ENCODE measurements around the gene ZNF264. TPM values are rescaled to one million over a fixed set of nuclear protein-coding genes. Genes with fewer than 3 reads are reported as not detected.

The ZNF264 gene
- polyA plus RNA-seq (2013, experiment 1 of 4) = 11.2 TPM
- 12.6 TPM for polyA plus RNA-seq (2013, experiment 2 of 4)
- polyA plus RNA-seq (2013, experiment 3 of 4) = 7.8 TPM
- 9.7 TPM for polyA plus RNA-seq (2013, experiment 4 of 4)

GRCh38 chr19:57191141-57192076 is at the start of gene ZNF264:
Gene ZNF264 (plus strand): TSS chr19:57191500. CDS start chr19:57191914, 414 bp downstream.
- H3K4me3 ChIP-seq (ENCODE audit: insufficient read depth, low read depth, low read length) = peak within 1 kb of the TSS; percentile 94
- H3K4me1 ChIP-seq (ENCODE audit: control insufficient read depth, insufficient read depth, low read length) = peaks cover 6% of the 10 kb centered on the region
- H3K27me3 ChIP-seq (ENCODE audit: control insufficient read depth, insufficient read depth, low read length, poor library complexity, severe bottlenecking) = no peaks in the 10 kb centered on the region
- peaks cover 9% of the 10 kb centered on the region for H3K9me3 ChIP-seq (ENCODE audit: control insufficient read depth, low read length)
- no peak within 1 kb of the TSS for H3K27ac ChIP-seq (ENCODE audit: insufficient read depth, low read depth, low read length, poor library complexity, severe bottlenecking)
- 5% methylated on average over 81 of the region's 81 CpGs for WGBS, 2 experiments
- H3K36me3 ChIP-seq (ENCODE audit: control insufficient read depth, insufficient read depth, low read length) = peaks cover 25% of the 10 kb centered on the region

- no peaks in the 10 kb centered on the region for H3K4me1 ChIP-seq (ENCODE audit: control insufficient read depth, insufficient read depth, low read length)
- H3K9me3 ChIP-seq (ENCODE audit: control insufficient read depth, low read length) = peaks cover 7% of the 10 kb centered on the region
- WGBS, 2 experiments = 86% methylated on average over 4 of the region's 4 CpGs
- no peak overlapping the region for H3K27ac ChIP-seq (ENCODE audit: insufficient read depth, low read depth, low read length, poor library complexity, severe bottlenecking)
- no peak overlapping the region for H3K4me3 ChIP-seq (ENCODE audit: insufficient read depth, low read depth, low read length)
- no peaks in the 10 kb centered on the region for H3K27me3 ChIP-seq (ENCODE audit: control insufficient read depth, insufficient read depth, low read length, poor library complexity, severe bottlenecking)
- H3K36me3 ChIP-seq (ENCODE audit: control insufficient read depth, insufficient read depth, low read length) = no peaks in the 10 kb centered on the region
These were observed 49.6 kb upstream of the ZNF264 start for GRCh38 chr19:57141699-57142098.

GRCh38 chr19:57152921-57153320 is 38.4 kb upstream of the ZNF264 start:
- no peak overlapping the region for H3K27ac ChIP-seq (ENCODE audit: insufficient read depth, low read depth, low read length, poor library complexity, severe bottlenecking)
- peaks cover 2% of the 10 kb centered on the region for H3K9me3 ChIP-seq (ENCODE audit: control insufficient read depth, low read length)
- 70 to 77% methylated on average over 5 of the region's 5 CpGs for WGBS, 2 experiments
- H3K36me3 ChIP-seq (ENCODE audit: control insufficient read depth, insufficient read depth, low read length) = no peaks in the 10 kb centered on the region
- H3K27me3 ChIP-seq (ENCODE audit: control insufficient read depth, insufficient read depth, low read length, poor library complexity, severe bottlenecking) = no peaks in the 10 kb centered on the region
- H3K4me3 ChIP-seq (ENCODE audit: insufficient read depth, low read depth, low read length) = no peak overlapping the region
- H3K4me1 ChIP-seq (ENCODE audit: control insufficient read depth, insufficient read depth, low read length) = no peaks in the 10 kb centered on the region

DNA sequence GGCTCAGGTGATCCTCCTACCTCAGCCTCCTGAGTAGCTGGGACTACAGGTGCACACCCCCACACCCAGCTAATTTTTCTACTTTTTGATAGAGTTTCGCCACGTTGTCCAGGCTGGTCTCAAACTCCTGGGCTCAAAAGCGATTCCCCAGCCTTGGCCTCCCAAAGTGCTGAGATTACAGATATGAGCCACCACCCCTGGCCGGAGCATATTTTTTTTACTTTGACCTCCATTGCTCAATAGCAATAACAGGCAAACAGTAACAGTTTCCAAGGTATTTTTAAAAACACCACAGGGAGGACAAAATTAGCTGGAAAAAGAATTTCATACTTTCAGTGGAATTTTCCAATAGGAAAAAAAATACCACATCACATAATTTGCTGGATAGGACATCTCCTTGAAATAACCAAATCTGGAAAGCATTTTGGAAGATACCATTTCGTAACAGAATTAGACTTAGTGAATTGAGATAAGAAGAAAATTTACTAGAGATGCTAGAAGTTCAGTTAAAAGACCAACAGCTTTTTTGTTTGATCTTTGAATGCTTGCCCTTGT is 29.2 kb upstream of the ZNF264 start:
- WGBS, 2 experiments = 76 to 80% methylated on average over 5 of the region's 5 CpGs
- H3K27ac ChIP-seq (ENCODE audit: insufficient read depth, low read depth, low read length, poor library complexity, severe bottlenecking) = no peak overlapping the region
- H3K27me3 ChIP-seq (ENCODE audit: control insufficient read depth, insufficient read depth, low read length, poor library complexity, severe bottlenecking) = no peaks in the 10 kb centered on the region
- peaks cover 6% of the 10 kb centered on the region for H3K9me3 ChIP-seq (ENCODE audit: control insufficient read depth, low read length)
- H3K4me1 ChIP-seq (ENCODE audit: control insufficient read depth, insufficient read depth, low read length) = no peaks in the 10 kb centered on the region
- no peaks in the 10 kb centered on the region for H3K36me3 ChIP-seq (ENCODE audit: control insufficient read depth, insufficient read depth, low read length)
- no peak overlapping the region for H3K4me3 ChIP-seq (ENCODE audit: insufficient read depth, low read depth, low read length)

DNA sequence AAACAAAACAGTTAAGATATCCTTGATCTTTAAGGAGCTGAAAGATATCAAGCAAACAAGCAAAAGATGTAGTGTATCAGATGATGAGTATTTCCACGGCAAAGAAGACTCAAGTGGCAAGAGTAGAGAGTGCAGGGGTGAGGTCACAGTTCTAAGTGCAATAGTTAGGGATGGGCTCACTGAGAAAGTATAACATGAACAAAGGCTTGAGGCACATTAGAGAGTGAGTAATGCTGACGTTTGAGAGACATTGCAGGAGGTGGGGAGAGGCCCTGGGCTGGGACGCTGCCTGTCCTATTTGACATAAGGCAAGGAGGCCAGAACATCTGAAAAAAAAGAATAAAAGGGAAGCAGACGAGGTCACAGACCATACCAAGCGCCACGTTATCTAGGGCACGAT is 25.5 kb upstream of the ZNF264 start:
- no peaks in the 10 kb centered on the region for H3K36me3 ChIP-seq (ENCODE audit: control insufficient read depth, insufficient read depth, low read length)
- no peak overlapping the region for H3K4me3 ChIP-seq (ENCODE audit: insufficient read depth, low read depth, low read length)
- H3K9me3 ChIP-seq (ENCODE audit: control insufficient read depth, low read length) = peaks cover under 1% of the 10 kb centered on the region
- no peak overlapping the region for H3K27ac ChIP-seq (ENCODE audit: insufficient read depth, low read depth, low read length, poor library complexity, severe bottlenecking)
- 77 to 80% methylated on average over 7 of the region's 7 CpGs for WGBS, 2 experiments
- no peaks in the 10 kb centered on the region for H3K27me3 ChIP-seq (ENCODE audit: control insufficient read depth, insufficient read depth, low read length, poor library complexity, severe bottlenecking)
- H3K4me1 ChIP-seq (ENCODE audit: control insufficient read depth, insufficient read depth, low read length) = no peaks in the 10 kb centered on the region

DNA sequence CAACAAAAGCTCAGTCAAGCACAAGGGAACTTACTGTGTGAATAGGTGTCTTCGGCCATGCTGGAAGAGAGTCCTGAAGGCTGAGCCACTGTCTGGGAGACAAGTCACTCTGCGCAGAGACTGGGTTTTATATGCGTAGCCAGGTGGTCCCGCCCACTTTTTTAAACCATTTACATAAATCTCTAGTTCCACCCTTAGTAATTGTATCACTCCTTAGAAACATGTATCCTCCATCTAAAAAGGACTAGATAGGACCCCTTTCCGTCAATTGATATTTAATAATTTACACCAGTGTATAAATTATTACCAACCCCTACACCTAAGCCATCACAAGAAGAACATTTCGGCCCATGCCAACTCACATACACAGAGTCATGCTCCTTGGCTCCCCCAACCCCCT is 23.9 kb upstream of the ZNF264 start, which contains the start of gene DUXA:
Gene DUXA, minus strand, starts transcription at position 101 of the 400 bp plus-strand sequence. Its CDS starts 42 bp downstream, at position 59.
- Histone ChIP-seq H3K27me3 (ENCODE audit: control insufficient read depth, insufficient read depth, low read length, poor library complexity, severe bottlenecking) (no peaks in the 10 kb centered on the region), H3K36me3 (ENCODE audit: control insufficient read depth, insufficient read depth, low read length) (no peaks in the 10 kb centered on the region), H3K4me3 (ENCODE audit: insufficient read depth, low read depth, low read length) (no peak within 1 kb of the TSS), H3K4me1 (ENCODE audit: control insufficient read depth, insufficient read depth, low read length) (no peaks in the 10 kb centered on the region), H3K27ac (ENCODE audit: insufficient read depth, low read depth, low read length, poor library complexity, severe bottlenecking) (no peak within 1 kb of the TSS), H3K9me3 (ENCODE audit: control insufficient read depth, low read length) (no peaks in the 10 kb centered on the region)
- 80 to 84% methylated on average over 6 of the region's 6 CpGs for WGBS, 2 experiments

DNA sequence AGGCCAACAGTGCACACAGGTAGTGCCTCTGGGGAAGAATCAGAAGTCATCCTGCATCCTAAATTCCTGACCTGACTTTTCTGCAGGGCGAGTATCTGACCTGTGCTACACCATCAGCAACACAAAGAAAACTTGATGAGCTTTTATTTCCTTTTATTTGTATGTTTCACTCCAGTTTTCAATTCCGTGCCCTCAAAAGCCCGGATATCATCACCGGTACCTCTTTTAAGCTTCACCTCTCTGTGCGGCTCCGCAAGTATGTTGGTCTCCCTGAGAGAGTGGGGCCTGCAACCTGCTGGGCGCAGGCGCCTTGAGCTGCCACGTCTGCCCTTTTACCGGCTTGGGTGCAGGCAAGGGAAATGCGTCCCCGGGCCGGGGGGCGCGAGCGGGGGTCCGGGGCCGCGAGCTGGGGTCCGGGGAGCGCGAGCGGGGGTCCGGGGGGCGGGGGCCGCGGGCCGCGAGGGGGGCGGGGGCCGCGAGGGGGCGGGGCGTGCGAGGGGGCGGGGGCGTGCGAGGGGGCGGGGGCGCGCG is 19.7 kb upstream of the ZNF264 start:
- 51 to 62% methylated on average over 14 to 17 of the region's 42 CpGs for WGBS, 2 experiments
- Histone ChIP-seq H3K27me3 (ENCODE audit: control insufficient read depth, insufficient read depth, low read length, poor library complexity, severe bottlenecking) (no peaks in the 10 kb centered on the region), H3K4me3 (ENCODE audit: insufficient read depth, low read depth, low read length) (no peak overlapping the region), H3K4me1 (ENCODE audit: control insufficient read depth, insufficient read depth, low read length) (no peaks in the 10 kb centered on the region), H3K9me3 (ENCODE audit: control insufficient read depth, low read length) (peaks cover 2% of the 10 kb centered on the region), H3K36me3 (ENCODE audit: control insufficient read depth, insufficient read depth, low read length) (no peaks in the 10 kb centered on the region), H3K27ac (ENCODE audit: insufficient read depth, low read depth, low read length, poor library complexity, severe bottlenecking) (no peak overlapping the region)

DNA sequence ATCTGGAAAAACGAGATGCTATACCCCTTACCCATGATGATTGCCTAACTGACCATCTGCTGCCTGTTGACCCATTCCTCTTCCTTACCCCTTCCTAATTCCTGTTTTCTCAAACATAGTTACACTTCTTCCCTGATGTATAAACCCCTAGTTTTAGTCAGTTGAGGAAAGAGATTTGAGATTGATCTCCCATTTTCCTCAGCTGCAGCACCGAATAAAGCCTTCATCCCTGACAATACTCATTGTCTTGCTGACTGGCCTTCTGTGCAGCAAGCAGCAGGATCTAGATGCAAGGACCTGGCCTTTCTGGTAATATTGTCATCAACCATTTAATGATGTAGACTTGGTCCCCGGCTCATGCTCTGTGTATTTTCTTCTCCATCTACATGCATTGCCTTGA is 999 bp upstream of the ZNF264 start:
- peaks cover 10% of the 10 kb centered on the region for H3K9me3 ChIP-seq (ENCODE audit: control insufficient read depth, low read length)
- H3K27ac ChIP-seq (ENCODE audit: insufficient read depth, low read depth, low read length, poor library complexity, severe bottlenecking) = no peak overlapping the region
- no peak overlapping the region for H3K4me3 ChIP-seq (ENCODE audit: insufficient read depth, low read depth, low read length)
- WGBS, 2 experiments = 89 to 91% methylated on average over 3 of the region's 3 CpGs
- no peaks in the 10 kb centered on the region for H3K27me3 ChIP-seq (ENCODE audit: control insufficient read depth, insufficient read depth, low read length, poor library complexity, severe bottlenecking)
- peaks cover 17% of the 10 kb centered on the region for H3K36me3 ChIP-seq (ENCODE audit: control insufficient read depth, insufficient read depth, low read length)
- H3K4me1 ChIP-seq (ENCODE audit: control insufficient read depth, insufficient read depth, low read length) = peaks cover 6% of the 10 kb centered on the region

DNA sequence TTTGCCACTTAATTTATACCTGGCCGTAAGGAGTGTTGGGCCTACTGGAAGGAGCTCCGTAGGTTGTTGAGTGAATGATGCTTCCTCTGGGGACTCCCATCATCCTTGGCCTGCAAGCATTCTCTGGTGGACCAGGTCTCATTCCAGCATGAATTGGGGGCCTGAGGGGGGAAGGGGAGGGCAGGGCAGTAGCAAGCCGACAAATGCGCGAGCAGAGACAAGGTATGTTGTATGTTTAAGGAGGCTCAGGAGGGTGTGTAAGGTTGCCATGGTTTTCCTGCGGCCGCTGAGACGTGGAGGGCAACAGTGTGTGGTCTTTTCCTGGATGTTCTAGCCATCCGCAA is 749 bp downstream of the ZNF264 start:
- Histone ChIP-seq H3K4me3 (ENCODE audit: insufficient read depth, low read depth, low read length) (peak overlapping the region; percentile 94), H3K9me3 (ENCODE audit: control insufficient read depth, low read length) (peaks cover 7% of the 10 kb centered on the region), H3K4me1 (ENCODE audit: control insufficient read depth, insufficient read depth, low read length) (peaks cover 6% of the 10 kb centered on the region), H3K36me3 (ENCODE audit: control insufficient read depth, insufficient read depth, low read length) (peaks cover 25% of the 10 kb centered on the region), H3K27ac (ENCODE audit: insufficient read depth, low read depth, low read length, poor library complexity, severe bottlenecking) (no peak overlapping the region), H3K27me3 (ENCODE audit: control insufficient read depth, insufficient read depth, low read length, poor library complexity, severe bottlenecking) (no peaks in the 10 kb centered on the region)
- 12 to 17% methylated on average over 9 of the region's 9 CpGs for WGBS, 2 experiments

- H3K36me3 ChIP-seq (ENCODE audit: control insufficient read depth, insufficient read depth, low read length) = peaks cover 25% of the 10 kb centered on the region
These were observed 1.7 kb downstream of the ZNF264 start for GRCh38 chr19:57192993-57193392.

More at GRCh38 chr19:57192993-57193392, 1.7 kb downstream of the ZNF264 start:
- 91 to 96% methylated on average over 5 of the region's 5 CpGs for WGBS, 2 experiments
- H3K27me3 ChIP-seq (ENCODE audit: control insufficient read depth, insufficient read depth, low read length, poor library complexity, severe bottlenecking) = no peaks in the 10 kb centered on the region
- H3K9me3 ChIP-seq (ENCODE audit: control insufficient read depth, low read length) = peaks cover 5% of the 10 kb centered on the region
- no peak overlapping the region for H3K4me3 ChIP-seq (ENCODE audit: insufficient read depth, low read depth, low read length)
- H3K4me1 ChIP-seq (ENCODE audit: control insufficient read depth, insufficient read depth, low read length) = peaks cover 6% of the 10 kb centered on the region
- H3K27ac ChIP-seq (ENCODE audit: insufficient read depth, low read depth, low read length, poor library complexity, severe bottlenecking) = no peak overlapping the region
